Dedifferentiated amniotic fluid mesenchymal stem cell (primary cell): ENCODE measurements around the gene PTTG2.
"Not testable (repeated sequence)": the region's sequence is repeated elsewhere in the genome, so short reads cannot be mapped to it uniquely, and the experiment has no call there.

Source experiments
- DNase-seq: peaks from one replicate; pipeline ENCODE4 v3.0.0-alpha.2; 2016; ENCODE audit errors: extremely low spot score

PTTG2 gene

DNA sequence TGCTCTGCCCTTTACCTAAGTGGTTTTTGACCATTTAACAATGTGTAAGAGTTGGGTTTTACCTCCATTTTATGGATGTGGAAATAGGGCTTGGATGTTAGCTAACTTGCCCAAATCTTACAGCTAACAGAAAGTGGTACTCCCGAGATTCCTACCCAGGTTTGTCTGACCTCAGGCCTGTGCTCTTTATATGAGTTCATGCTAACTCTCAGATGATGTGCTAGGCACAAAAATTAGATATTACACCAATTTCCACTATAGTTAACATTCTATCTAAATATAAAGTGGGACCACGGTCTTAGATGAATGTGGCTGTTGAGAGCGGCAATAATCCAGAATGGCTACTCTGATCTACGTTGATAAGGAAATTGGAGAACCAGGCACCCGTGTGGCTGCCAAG, at the start of gene PTTG2:
Gene PTTG2 (plus strand): TSS at position 301 of the 400 bp plus-strand sequence. CDS start 37 bp downstream, at position 338.
- no peak for DNase-seq

DNA sequence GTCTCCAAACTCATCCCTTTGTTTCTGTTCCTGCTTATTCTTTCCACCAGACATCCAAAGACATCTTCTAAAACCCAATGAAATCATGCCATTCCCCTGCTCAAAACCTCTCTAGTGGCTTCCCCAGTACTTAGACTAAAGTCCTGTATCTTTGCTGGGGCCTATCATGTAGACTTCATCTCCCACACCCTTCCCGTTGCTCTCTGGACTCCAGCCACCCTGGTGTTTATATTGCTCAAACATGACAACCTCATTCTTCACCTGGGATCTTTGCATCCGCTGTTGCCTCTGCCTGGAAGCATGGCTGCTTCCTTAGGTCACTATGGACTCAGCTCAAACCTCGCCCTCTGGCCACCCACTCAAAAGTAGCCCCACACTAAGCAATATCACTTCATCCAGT, 45.7 kb upstream of the PTTG2 start:
- no peak for DNase-seq

DNA sequence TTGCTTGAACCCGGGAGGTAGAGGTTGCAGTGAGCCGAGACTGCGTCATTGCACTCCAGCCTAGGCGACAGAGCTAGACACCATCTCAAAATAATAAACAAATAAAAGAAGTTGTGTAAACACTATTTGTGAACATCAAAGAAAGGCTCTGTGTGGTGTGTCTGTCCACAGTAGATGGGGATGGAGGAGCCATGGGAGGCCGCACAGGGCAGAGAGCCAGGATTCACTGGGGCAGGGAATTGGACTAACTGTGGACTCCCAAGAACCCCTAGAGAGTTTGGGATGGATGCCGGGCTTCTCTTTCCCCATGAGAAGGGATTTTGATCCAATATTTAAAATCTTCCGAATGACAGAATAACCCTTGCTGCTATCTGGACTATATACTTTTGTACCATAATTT, 42.8 kb upstream of the PTTG2 start:
- no peak for DNase-seq

DNA sequence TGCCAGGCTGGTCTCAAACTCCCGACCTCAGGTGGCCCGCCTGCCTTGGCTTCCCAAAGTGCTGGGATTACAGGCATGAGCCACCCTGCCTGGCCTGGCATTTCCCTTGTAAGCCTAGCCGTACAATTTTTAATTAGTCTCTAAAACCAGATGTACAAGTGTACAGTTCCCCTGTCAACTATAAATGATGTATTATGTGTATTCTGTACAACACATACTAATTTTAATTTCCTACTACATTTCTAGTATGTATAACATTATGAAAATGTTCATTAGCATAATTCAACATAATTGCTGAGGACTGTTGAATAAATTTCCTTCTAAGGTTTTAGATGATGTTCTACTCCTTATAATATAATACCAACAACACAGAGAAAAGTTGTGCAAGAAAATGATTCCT, 41.5 kb upstream of the PTTG2 start:
- DNase-seq, result no peak

DNA sequence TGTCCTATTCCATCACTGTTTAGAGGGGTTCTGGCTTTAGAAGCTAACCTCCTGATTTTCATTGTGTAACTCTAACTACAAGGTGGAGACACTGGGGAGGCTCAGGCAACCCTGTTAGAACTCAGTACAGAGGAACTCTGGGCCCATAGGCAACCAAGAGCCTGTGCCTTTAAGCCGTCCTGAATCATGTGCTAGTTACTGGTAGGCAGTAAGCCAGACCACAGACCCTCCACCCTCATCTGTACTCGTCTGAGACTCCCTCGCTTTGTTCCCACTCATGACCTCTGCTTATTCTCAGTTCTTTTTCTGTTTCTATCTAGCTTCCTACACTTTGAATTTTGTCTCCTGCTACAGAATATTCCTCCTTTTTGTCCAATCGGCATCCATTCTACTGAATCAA, 37.9 kb upstream of the PTTG2 start:
- DNase-seq, result no peak

DNA sequence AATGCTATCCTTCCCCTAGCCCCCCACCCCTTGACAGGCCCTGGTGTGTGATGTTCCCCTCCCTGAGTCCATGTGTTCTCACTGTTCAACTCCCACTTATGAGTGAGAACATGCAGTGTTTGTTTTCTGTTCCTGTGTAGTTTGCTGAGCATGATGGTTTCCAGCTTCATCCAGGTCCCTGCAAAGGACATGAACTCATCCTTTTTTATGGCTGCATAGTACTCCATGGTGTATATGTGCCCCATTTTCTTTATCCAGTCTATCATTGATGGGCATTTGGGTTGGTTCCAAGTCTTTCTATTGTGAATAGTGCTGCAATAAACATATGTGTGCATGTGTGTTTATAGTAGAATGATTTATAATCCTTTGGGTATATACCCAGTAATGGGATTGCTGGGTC, 37.1 kb upstream of the PTTG2 start:
- not testable (repeated sequence) for DNase-seq

DNA sequence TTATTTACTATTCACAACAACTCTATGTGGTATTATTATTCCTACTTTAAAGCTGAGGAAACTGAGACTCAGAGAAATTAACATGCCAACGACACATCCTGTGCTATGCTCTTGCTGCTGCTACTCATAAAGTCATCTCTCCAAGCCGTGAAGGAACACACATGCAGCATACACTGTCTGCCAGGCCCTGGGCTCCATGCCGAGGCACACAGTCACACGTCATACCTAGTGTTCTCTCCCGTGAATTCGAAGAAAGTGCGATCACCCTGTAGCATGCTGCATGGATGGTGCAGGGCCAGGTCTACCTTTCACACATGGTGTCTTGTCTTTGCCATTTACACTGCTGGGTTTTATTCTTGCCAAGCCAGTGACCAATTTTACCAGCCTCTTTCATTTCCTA, 35.3 kb upstream of the PTTG2 start:
- DNase-seq, result no peak

DNA sequence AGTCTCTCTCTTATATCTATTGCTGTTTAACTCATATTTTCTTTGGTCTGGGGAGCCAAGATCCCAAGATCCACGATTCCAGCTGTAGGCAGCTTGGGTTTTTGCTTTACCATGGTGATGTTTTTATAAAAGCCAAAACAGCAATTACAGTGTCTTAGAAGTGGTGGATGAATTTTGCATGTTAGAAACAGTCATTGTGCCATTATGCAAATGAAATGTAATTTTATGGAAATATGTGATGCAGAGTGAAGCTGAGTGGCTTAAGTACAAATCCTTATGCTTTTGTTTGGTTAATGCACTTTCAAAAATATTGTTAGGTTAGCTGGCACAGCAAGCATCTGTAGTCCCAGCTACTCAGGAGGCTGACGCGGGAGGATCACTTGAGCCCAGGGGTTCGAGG, 32.8 kb upstream of the PTTG2 start:
- no peak for DNase-seq

DNA sequence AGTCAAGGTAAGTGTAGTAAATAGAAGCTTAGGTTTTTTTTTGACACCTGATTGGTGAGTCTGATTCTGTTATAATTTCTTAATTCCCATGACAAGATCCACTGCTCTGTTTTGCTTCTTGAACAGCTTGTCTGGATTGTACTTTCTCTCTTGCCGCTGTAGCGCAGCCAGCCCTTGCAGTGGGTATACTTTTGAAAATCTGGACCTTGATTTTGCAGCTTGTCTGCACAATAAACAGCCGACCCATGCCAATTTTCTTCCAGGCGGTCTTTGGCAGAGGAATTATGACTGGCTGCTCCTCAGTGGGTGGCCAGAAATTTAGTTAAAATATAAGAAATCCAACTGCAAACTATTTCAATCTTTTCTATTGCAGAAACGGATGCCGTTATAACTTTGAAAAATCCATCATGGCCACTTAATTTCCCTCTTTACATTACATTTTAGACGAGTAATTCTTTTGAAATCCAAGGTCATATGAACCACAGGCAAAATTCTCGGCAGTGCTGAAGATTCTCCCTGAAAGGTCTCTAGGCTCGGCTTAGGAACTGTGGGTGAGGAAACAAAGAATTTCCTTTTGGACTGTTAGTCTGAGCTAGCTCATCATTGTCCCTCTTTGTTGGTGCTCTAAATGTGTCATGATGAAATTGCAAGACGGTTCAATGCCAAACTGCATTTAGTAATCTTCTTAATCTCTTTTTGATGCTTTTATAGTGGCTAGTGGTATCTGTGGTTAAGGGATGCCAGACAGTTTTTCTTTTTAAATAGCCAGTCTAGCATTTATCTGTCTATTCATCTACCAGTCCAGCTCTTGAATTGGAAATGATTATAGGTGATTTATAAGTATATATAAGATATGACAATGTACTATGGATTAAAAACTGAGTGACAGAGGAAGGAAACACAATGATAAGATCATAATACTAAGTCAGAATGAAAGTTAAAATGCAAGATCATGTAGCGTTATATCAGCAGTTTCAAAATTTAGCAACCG, 31.5 kb upstream of the PTTG2 start:
- DNase-seq, result no peak

DNA sequence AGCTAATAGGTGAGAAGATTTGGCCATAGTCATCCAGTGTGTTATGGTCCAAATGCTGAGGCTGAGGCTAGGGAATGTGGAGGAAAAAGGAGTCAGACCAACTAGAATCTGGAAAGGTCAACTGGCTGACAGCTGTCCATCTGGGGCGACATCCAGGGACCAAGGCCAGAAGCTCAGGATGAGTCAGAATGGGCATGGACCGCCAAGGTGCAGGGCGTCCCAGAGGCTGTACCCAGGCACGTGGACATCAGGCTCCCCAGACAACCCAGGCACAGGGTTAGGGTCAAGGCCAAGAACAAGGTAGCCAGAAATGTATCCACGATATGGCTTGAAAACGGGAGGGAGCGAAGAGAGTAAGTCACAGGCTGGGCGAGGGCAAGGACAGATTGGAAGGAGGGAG, 26.1 kb upstream of the PTTG2 start:
- DNase-seq, result no peak

DNA sequence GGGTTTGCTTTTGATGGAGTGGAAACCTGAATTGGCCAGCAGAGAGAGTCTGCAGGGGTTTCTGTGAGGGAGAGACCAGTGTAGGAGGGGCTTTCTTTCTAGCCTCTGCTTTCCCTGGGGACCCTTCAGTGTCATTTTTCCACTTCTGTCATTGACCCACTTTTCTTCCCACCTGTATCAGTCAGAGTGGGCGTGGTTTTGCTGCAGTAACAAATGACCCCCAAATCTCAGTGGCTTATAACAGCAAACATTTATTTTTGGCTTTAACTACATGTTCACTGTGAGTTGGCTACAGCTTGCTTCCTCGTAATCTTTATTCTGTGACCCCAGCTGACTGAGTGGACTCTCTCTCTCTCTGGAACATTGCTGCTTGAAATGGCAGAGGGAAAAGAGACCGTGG, 25.6 kb upstream of the PTTG2 start:
- DNase-seq, result no peak

DNA sequence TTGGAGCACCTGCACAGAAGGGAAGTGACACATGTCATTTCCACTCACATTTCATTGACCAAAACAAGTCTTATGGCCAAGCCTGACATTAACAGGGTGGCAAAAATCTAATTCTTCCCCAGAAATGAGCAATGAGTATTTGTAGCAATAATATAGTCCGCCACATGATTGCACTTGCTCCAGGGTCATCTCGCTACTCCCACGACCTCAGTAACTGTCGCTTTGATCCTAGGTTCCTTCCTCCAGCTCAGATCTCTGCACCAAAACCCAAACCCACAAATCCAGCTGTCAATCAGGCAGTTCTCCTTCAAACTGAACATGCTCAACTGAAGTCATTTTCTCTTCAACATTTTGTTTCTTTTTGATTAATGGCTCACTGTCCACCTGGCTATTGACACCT, 25.2 kb upstream of the PTTG2 start:
- DNase-seq, result no peak

DNA sequence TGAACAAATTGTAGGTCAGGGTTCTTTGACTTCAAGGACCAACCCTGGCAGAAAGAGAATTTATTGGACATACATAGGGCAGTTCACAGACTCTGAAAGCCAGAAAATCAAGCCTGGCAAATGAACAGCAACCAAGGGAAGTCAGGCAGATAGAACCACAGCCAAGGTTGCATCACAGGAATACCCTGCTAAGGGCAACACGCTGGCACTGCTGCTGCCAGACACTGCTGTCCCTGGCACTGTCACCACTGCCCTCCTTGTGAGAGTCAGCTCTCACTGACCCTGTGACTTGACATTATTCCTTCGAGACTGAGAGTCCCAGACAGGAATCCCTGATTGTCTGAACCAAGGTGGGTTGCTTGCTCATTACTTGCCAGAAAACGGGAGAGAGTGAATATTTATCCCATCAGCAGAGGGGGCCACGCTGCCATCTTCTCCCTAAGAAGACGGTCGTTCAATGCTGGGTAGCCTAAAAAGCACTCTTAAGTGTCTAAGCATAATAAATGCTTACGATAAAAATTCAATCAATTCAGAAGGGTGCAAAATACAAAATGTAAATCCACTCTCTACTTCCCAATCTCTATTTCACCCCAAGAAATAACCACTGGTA, 23.2 kb upstream of the PTTG2 start:
- DNase-seq, result no peak

DNA sequence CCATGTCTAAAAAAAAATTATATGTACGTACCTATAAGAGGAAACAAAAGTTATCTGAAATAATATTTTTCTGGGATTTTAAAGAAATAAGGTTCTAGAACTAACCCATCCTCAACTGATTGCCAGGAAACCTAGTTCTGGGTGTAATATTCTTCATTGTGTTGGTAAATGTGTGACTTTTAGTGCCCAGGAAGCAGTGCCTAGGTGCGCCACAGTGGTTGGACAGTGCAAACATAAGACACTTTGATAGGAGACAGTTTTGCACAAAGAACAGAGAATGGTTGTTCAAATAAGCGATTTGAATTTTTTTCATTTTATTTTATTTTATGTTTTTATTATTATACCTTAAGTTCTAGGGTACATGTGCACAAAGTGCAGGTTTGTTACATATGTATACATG, 22.0 kb upstream of the PTTG2 start:
- no peak for DNase-seq

DNA sequence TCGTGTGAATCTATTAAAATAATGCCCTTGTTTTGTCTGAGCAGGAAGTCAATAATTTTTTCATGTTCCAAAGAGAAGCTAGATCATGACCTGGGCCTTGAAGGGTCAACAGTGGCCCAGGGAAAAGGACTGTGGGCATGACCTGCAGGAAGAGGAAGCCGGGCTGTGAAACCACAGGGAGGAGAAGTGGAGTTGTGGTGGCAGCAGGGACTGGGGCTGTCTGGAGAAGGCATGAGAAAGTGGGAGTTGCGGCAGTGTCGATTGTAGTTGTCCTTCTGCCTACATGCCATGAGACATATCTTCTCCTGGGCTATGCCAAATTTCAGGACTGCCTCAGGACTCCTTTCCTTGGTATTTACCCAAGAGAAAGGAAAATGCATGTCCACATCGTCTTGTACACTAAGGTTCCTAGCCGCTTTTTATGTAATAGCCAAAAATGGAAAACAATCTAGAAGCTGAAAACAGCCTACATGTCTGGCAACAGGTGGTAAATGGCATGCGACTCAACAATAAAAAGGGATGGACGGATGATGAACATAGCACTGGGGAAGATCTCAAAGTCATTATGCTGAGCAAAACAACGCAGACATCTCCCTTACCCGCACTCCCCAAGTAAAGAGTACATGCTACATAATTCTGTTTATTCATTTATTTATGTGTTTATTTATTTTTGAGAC, 13.6 kb upstream of the PTTG2 start:
- no peak for DNase-seq

DNA sequence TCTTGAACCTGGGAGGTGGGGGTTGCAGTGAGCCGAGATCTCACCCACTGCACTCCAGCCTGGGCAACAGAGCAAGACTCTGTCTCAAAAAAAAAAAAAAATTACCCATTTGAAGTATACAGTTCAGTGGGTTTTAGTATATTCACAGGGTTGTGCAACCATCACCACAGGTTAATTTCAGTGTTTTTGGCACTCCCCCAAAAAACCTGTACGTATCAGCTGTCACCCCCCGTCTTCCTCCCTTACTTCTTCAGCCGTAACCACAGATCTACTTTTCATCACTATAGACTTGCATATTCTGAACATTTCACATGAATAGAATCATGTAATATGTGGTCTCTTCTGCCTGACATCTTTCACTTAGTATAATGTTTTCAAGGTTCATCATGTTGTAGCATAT, 11.7 kb upstream of the PTTG2 start:
- no peak for DNase-seq

DNA sequence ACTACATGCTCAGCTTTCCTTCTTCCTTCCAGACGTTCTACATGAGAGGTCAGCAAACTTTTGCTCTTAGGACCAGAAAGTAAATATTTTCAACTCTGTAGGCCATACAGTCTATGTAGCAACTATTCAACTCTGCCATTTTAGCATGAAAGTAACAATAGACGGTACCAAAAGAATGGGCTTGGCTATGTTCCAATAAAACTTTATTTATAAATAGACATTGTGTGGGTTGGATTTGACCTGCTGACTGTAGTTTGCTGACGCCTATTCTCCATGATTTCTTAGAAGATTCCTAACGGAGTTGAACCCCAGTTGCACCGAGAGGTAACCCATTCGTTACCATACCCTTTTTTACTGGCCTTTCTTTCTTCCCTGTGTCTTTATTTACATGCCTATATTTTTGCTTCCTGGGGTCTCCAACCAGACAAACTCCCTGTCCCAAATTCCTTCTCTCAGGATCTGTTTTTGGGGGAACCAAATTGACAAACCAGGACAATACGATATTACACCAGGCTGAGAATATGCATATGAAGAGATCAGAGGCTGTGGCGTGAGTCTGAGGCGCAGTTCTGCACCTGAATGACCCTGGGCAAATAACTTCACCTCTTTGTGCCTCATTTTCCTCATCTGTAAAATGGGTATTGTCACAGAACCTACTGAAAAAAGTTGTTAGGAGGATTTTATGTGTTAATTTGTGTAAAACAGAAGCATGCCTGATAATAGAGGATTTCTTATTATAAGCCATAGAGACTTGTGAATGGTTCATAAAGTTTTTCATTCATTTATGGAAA, 10.4 kb upstream of the PTTG2 start:
- no peak for DNase-seq

DNA sequence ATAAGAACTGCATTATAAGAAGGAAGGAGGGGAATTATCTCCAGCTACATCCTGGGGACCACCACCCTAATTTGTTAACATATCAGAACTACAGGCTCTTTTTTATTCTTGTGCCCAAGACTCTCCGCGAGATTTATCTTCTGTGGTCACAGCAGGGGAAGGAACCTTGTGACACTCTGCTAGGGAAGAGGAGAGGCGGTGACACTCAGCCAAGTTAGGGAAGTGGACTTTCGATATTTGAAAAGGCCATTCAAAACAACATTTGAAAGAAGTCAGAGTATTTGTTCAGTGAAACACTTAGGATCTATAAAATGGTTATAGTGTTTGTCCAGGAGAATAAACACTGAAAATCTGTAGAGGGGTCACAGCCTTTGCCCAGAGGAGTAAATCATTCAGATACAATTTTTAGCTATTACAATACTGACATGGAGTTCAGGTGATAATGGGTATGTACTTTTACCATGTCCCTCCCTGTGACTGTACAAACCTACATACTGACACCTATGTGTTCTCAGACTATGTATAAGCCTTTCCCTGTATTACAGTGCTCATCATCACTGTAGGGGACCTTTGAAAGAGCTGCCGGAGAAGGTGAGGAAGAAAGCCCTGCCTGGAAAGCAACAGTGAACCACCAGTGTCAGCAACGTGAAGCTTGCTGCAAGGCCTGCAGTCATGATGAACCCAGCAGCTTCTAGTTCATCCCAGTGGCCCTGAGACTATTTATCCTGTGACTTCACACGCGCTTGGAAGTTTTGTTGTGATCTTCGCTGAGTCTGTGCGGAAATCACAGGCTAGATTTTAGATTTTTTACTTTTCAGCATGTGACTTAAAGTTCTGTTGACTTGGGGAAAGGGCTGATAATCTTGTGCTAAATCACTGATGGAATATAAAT, 8.5 kb upstream of the PTTG2 start:
- DNase-seq, result no peak

DNA sequence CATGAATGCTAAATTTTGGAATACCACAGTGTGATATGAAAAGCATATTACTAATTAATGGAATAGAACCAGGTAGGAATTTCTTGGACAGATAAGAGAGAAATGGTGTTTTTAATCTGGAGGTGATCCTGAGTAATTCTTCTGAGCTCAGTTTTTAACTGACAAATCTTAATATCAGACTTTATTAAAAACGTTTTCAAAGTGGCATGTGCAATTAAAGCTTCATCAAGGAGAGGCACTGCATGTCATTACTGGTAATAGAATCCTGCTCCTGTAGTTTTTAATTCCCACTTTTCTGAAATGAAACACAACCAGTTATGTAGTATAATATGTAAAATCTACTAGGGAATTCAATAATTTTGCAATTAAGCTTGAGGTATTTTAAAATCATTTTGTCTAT, 7.0 kb upstream of the PTTG2 start:
- DNase-seq, result no peak

DNA sequence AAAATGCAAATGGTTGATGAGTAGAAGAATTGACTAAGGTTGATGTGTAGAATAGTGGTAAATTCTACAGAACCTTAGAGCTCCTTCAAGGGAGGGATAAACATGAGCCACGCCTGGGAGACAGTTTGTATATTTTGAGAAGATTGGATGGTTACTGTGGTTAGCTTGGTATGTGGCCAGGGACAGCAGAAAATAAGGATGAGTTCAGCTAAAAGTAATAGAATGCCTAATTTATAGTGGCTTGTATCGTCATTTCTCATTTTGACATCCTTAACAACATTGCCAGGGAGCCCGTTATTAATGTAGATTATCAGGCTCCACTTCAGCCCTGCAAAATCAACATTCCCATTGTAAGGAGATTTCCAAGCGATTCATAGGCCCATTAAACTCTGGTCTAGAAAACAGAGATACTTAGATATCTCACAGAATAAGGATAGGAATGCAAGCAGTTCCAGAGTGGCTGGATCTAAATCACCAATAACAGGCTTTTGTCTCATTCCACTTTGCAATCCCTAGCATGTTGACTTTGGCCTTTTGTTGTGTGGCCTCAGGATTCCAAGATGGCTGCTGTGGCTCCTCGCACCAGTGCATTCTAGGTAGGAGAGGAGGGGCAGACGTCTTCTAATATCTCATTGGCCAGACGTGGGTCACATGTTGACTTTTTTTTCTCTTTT, 6.4 kb upstream of the PTTG2 start:
- no peak for DNase-seq
